CD4-positive, alpha-beta T cell (primary cell): Measurements from ENCODE around the gene DEFB126. TPM values are rescaled to one million over a fixed set of nuclear protein-coding genes. Genes with fewer than 3 reads are reported as not detected.
"Not testable (repeated sequence)": the region's sequence is repeated elsewhere in the genome, so short reads cannot be mapped to it uniquely, and the experiment has no call there.

ENCODE experiments used
- ATAC-seq: fragments of 200-7000 bp; cut with Tn5 transposase; one replicate; pipeline ENCODE4 v1.10.0; 2022; ENCODE audit warnings: mild to moderate bottlenecking; ENCODE audit not compliant: poor library complexity
- CTCF ChIA-PET: fragments of 350-600 bp; sonication (Branson Sonifier 250); formaldehyde crosslinking; loops from one replicate; lab custom pipeline; 2021; ENCODE audit warnings: antibody characterized with exemption, inconsistent platforms; lab: Charles Lee
- POLR2A ChIA-PET: fragments of 350-600 bp; sonication (Branson Sonifier 250); formaldehyde crosslinking; loops from one replicate; lab custom pipeline; 2021; ENCODE audit warnings: antibody characterized with exemption, inconsistent platforms; lab: Charles Lee
- DNase-seq, 14 experiments: peaks; one replicate each; pipeline ENCODE4 v3.0.0-alpha.2; 2013 to 2020; ENCODE audit warnings: mixed read lengths in 2 of 14
- H3K27ac ChIP-seq, 2 donors: one replicate each; pipeline versions ENCODE4 v1.5.1 to v1.7.0; 2013; ENCODE audit warnings: low read length in 2 of 2, low read depth in 1 of 2, mild to moderate bottlenecking in 1 of 2
- H3K27me3 ChIP-seq, 2 experiments: 1 replicate in 1 of 2; 2 replicates in 1 of 2; pipeline versions ENCODE4 v1.6.1 to v1.7.0; 2013; ENCODE audit warnings: low read length in 2 of 2, control low read depth in 1 of 2, mild to moderate bottlenecking in 1 of 2, moderate library complexity in 1 of 2; ENCODE audit not compliant: insufficient read depth in 2 of 2, control insufficient read depth in 1 of 2
- H3K36me3 ChIP-seq: one replicate; pipeline ENCODE4 v1.6.1; 2013; ENCODE audit warnings: low read length, control low read depth; ENCODE audit not compliant: insufficient read depth
- H3K4me1 ChIP-seq: one replicate; pipeline ENCODE4 v1.6.1; 2013; ENCODE audit warnings: low read length, control low read depth; ENCODE audit not compliant: insufficient read depth
- H3K4me3 ChIP-seq: one replicate; pipeline ENCODE4 v1.5.1; 2013; ENCODE audit warnings: mild to moderate bottlenecking, low read length, moderate library complexity
- H3K9me3 ChIP-seq, 2 experiments: 1 replicate in 1 of 2; 2 replicates in 1 of 2; pipeline versions ENCODE4 v1.6.1 to v1.7.0; 2013; ENCODE audit warnings: low read length in 2 of 2, mild to moderate bottlenecking in 2 of 2, control low read depth in 1 of 2, moderate library complexity in 1 of 2; ENCODE audit not compliant: control insufficient read depth in 1 of 2, insufficient read depth in 1 of 2
- H3K27ac Mint-ChIP-seq: one replicate; pipeline ENCODE4 v1.8.0; 2020; ENCODE audit warnings: mixed read lengths
- H3K27me3 Mint-ChIP-seq: one replicate; pipeline ENCODE4 v1.8.0; 2021; ENCODE audit warnings: mixed read lengths
- H3K36me3 Mint-ChIP-seq: one replicate; pipeline ENCODE4 v1.8.0; 2021; ENCODE audit warnings: low read depth, mixed read lengths
- H3K4me1 Mint-ChIP-seq: one replicate; pipeline ENCODE4 v1.8.0; 2021; ENCODE audit warnings: low read depth, mixed read lengths
- H3K4me3 Mint-ChIP-seq: one replicate; pipeline ENCODE4 v1.8.0; 2020; ENCODE audit warnings: mild to moderate bottlenecking, mixed read lengths
- H3K9me3 Mint-ChIP-seq: one replicate; pipeline ENCODE4 v1.8.0; 2020; ENCODE audit warnings: mixed read lengths
- CTCF ChIP-seq: fragments of 200-600 bp; IDR thresholded peaks from one replicate; pipeline ENCODE4 v1.8.0; 2022; ENCODE audit warnings: antibody characterized with exemption, mild to moderate bottlenecking
- intact Hi-C, 2 experiments: fragments of 100-400 bp; cut with DNase I in 1 of 2; cut with micrococcal nuclease in 1 of 2; formaldehyde crosslinking; loops; one replicate each; pipeline versions ENCODE4 v1.15.1 to v1.9.0; 2023 to 2025; cut with DNase I, micrococcal nuclease
- total RNA-seq, 174 experiments: library from RNA in 2 of 174; stranded (reverse) in 2 of 174; gene quantifications; one replicate each; pipeline ENCODE4 v1.2.3 and lab custom pipeline; 2021 to 2026

DEFB126 gene
- total RNA-seq, 2 experiments from 2014 or later, result not detected

GRCh38 chr20:117518-117917, 24.9 kb upstream of the DEFB126 start:
- Mint-ChIP-seq H3K27ac (no peak overlapping the region), H3K4me1 (no peaks in the 10 kb centered on the region), H3K36me3 (no peaks in the 10 kb centered on the region), H3K4me3 (no peak overlapping the region), H3K27me3 (peaks cover 68% of the 10 kb centered on the region), H3K9me3 (peaks cover 8% of the 10 kb centered on the region)
- no peak for ATAC-seq
- Histone ChIP-seq H3K4me1 (no peaks in the 10 kb centered on the region), H3K9me3 (peaks cover 14 to 17% of the 10 kb centered on the region in 2 experiments), H3K4me3 (no peak overlapping the region), H3K27me3 (peaks cover 26 to 55% of the 10 kb centered on the region in 2 experiments), H3K36me3 (no peaks in the 10 kb centered on the region), H3K27ac (no peak overlapping the region)
- intact Hi-C loops, result no loop called here
- POLR2A ChIA-PET, result no interaction called here
- no peak for TF ChIP-seq CTCF
- CTCF ChIA-PET, result no interaction called here
- DNase-seq, result no peak

- DNase-seq, H3K27ac ChIP-seq, H3K36me3 ChIP-seq, H3K9me3 ChIP-seq, H3K27ac Mint-ChIP-seq, H3K4me1 Mint-ChIP-seq, POLR2A ChIA-PET, ATAC-seq, intact Hi-C loops, CTCF ChIA-PET, H3K27me3 ChIP-seq, H3K9me3 Mint-ChIP-seq, H3K4me1 ChIP-seq, H3K36me3 Mint-ChIP-seq, H3K4me3 Mint-ChIP-seq, H3K4me3 ChIP-seq: not testable (repeated sequence)
- peaks cover 36% of the 10 kb centered on the region for H3K27me3 Mint-ChIP-seq
Observed at GRCh38 chr20:129786-130323, 12.5 kb upstream of the DEFB126 start.

- no peaks in the 10 kb centered on the region for H3K36me3 Mint-ChIP-seq
- DNase-seq, result peak in 1 of 14 experiments; percentile 1
- Histone ChIP-seq H3K9me3 (peaks cover 0 to 4% of the 10 kb centered on the region in 2 experiments), H3K27me3 (peaks cover 7 to 20% of the 10 kb centered on the region in 2 experiments), H3K4me1 (no peaks in the 10 kb centered on the region), H3K36me3 (no peaks in the 10 kb centered on the region), H3K27ac (no peak overlapping the region), H3K4me3 (no peak overlapping the region)
- H3K27me3 Mint-ChIP-seq, result peaks cover 47% of the 10 kb centered on the region
- POLR2A ChIA-PET, result no interaction called here
- intact Hi-C loops, result no loop called here
- CTCF ChIA-PET, result no interaction called here
- peaks cover 3% of the 10 kb centered on the region for H3K9me3 Mint-ChIP-seq
- no peaks in the 10 kb centered on the region for H3K4me1 Mint-ChIP-seq
- H3K4me3 Mint-ChIP-seq, result no peak overlapping the region
- no peak for TF ChIP-seq CTCF
- ATAC-seq, result no peak
- H3K27ac Mint-ChIP-seq, result no peak overlapping the region
Observed at GRCh38 chr20:137668-138490, 4.5 kb upstream of the DEFB126 start.
